Glomerular endothelial cell (primary cell): ENCODE results near the gene NFIA. TPM values are rescaled to one million over a fixed set of nuclear protein-coding genes. Genes with fewer than 3 reads are reported as not detected.
A peak's percentile ranks its signal among the peaks of the same experiment; 100 is the strongest.

ENCODE experiments used
- DNase-seq: peaks from one replicate; pipeline ENCODE4 v3.0.0-alpha.2; 2011; ENCODE audit warnings: low read depth, low spot score; ENCODE audit errors: extremely low read depth
- total RNA-seq: library from RNA; depleted of rRNA; stranded (reverse); fragments of >200 nt; gene quantifications from 2 replicates; pipeline ENCODE4 v1.2.3, GENCODE V29; 2015

The NFIA gene
- total RNA-seq = 6.2 and 18.4 TPM in 2 replicates

GRCh38 chr1:61082311-61083012, at the start of gene NFIA:
Gene NFIA, plus strand, starts transcription at chr1:61082561.
- no peak for DNase-seq

- no peak for DNase-seq
These were observed 46.5 kb upstream of the NFIA start for GRCh38 chr1:61035880-61036279.

DNA sequence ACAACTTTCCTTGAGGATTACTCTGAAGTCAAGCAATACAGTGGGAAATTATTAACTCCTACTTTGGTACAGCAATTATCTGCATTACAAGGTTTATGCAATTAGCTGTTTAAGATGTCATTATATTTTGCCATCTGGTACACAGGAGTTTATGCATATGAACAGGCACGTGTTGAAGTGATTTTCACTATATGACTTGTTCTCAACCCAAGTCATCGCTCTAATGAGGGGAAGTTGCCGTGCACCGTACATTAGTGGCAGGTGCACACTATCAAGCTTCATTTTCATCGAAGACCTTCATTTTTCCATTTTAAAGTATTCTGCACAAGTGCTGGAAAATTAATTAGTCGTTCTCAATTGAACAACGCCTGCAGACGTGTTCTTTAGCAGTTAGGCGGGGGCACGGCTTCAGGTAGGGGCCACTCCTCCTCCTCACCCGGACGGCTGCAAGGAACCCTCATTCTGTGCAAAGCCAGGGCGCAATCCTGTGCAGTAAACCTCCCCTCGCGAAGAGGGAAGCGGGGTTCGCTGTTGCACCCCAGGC, 39.8 kb upstream of the NFIA start:
- no peak for DNase-seq

GRCh38 chr1:61043010-61043820, 39.1 kb upstream of the NFIA start:
- DNase-seq = no peak

DNA sequence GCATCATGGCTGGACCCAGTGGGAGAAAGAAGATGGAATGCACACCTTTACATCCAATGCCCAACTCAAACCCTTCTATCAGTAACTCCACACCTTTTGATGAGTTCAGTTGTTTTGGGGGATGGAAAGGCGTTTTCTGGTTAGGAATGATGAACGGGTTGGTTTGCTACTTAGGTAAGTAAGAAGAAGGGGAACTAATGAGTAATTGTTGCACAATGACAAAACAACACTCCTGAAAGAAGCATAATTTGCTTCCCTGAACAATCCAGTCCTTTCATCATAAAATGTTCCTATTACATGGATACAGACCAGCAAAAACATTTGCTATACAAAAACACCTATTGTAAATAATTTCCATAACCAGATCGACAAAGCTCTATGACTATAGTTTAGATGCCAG, 35.9 kb upstream of the NFIA start:
- DNase-seq = no peak

DNA sequence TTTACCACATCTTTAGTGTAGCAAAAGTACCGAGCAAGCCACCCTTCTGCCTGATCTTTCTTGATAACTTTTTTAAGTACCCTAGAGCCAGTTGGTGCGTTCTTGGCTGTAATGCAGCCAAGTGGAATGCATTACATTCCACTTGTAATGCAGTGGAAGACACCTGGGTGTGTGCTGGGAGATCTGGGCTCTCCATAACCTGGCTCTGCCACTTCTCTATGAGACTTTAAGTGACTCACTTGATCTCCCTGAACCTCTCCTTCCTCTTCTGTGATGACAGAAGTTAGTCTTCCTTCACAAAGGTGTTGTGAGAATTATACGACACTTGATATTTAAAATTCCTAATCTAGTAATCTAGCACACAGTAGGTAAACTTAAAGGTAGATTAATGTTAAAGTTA, 35.3 kb upstream of the NFIA start:
- no peak for DNase-seq

DNA sequence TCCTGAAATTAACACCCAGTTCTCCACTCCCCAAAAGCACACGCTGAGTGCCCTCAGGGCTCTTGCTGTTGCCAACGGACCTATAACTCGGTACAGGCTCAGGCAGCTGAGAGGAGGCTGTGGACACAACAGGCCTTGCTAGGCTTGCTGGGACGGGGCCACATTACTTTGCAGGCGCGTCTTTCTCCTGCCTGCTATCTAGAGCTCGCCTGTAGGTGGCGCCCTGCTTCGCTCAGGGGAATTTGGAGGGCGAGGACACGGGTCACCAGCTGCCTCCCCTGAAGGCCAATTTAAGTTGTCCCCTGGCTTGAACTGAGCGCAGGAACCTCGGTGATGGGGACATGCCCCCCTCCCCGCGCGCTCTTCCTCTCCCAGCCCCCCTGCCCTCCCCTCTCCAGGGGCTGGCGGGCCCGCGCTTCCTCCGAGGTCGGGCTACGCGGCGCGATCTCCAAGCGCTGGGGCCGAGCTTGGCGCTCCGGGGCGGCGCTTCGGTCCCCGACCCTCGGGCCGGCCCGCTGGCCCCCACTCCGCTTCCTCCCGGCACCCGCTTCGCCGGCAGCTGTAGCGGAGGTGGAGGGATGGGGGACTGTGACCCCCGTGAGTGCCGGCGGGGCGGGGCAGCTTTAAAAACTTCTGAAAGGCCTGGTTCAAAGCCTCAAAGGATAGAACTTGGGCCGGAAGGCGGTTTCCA, 32.4 kb upstream of the NFIA start:
- DNase-seq = peak; percentile 48

GRCh38 chr1:61050541-61051442, 31.6 kb upstream of the NFIA start:
- DNase-seq = no peak

- no peak for DNase-seq
These were observed 31.0 kb upstream of the NFIA start for GRCh38 chr1:61051443-61051718.

- DNase-seq = no peak
These were observed 30.5 kb upstream of the NFIA start for GRCh38 chr1:61051719-61052394.

- no peak for DNase-seq
These were observed 29.8 kb upstream of the NFIA start for GRCh38 chr1:61052395-61053225.

- no peak for DNase-seq
These were observed 29.1 kb upstream of the NFIA start for GRCh38 chr1:61053226-61053711.

DNA sequence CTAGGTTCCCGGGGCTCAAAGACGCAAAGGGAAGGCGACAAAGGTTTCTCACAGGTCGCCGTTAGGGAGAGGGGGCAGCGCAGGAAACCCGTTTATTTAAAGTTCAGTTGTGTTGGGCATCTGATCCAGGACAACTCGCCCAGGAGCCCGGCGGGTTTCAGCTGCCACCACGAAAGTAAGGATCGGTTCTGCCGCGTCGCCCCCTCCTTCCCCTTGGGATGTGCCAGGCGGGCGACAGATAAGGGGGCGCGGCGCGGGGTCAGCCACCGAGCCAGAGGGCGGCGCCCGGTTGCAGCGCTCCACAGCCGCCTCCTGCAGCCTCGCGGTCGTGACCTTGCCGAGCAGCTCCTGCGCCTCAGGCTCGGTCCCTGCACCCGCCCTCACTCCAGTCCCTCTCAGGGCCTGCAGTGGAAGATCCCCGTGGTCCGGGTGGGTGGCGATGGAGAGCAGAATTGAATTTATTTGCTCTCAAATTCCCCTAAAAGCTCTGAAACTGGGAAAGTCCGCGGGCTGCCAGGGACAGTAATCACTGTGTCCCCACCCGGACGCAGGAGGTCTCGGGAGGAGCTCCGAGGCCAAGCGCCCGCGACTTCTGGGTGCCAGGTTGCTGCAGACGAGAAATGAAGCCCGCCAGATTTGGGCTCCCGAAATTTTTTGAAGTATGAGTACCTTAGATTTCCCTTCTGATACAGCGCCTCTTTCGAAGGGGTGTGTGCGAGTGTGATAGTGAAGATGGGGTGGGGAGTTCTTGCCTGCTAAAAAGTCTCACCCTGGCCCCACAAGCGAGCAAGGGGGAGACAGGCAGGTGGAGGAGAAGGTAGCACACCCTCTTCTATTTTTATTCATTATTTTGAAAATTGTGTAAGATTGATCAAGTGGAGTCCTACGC, 28.4 kb upstream of the NFIA start:
- no peak for DNase-seq

- no peak for DNase-seq
These were observed 27.8 kb upstream of the NFIA start for GRCh38 chr1:61054601-61054993.

GRCh38 chr1:61055110-61055614, 27.2 kb upstream of the NFIA start:
- DNase-seq = no peak

DNA sequence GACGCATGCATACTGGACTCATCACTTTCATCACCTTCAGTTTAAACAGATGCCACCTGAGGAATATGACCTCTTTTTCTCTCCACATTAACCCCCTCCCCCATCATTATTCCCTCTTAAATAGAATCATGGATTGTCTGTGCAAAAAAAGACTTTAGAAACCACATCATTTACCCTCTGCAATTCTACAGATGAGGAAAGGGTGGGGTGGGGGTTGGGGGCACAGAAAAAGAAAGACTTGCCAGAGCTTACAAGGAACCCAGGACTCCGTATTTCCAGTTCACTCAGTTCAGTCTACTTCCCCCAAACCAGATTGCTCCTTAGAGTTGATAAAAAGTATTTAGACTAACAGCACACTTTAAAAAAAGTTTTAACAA, 26.2 kb upstream of the NFIA start:
- no peak for DNase-seq

- no peak for DNase-seq
These were observed 25.6 kb upstream of the NFIA start for GRCh38 chr1:61056573-61057439.
